ENCODE measurements around the gene RGS21. TPM values are rescaled to one million over a fixed set of nuclear protein-coding genes. Genes with fewer than 3 reads are reported as not detected.

The RGS21 gene
- total and polyA plus RNA-seq, 10 of the 15 experiments (the other 5 are each of a cell fraction or from before 2014, with no cell fraction given), result not detected

DNA sequence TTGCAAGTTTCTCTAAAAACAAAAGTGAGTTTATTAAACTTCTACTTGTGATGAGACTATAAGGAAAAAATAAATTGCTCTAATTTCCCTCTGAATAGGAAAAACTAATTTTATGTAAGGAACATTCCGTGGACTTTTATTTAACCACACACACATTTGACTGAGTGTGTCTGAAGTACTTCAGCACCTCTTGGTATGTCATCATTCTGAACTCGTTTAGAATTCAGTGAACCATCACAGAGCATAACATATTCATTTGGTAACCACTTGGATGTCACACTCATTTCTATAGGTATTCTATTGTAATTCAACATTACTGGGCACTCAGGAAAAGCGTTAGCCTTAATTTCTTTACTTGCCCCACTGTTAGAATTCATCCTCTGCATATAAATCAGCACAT is 79.1 kb downstream of the RGS21 start:
- Histone ChIP-seq H3K4me2 (ENCODE audit: control insufficient read depth, insufficient read depth) (no peak overlapping the region), H3K4me1 (ENCODE audit: control insufficient read depth, insufficient read depth, low read length) (no peaks in the 10 kb centered on the region), H2AFZ (ENCODE audit: control insufficient read depth, low read depth, low read length) (no peak overlapping the region), H3K9ac (ENCODE audit: control insufficient read depth, insufficient read depth, low read length) (no peak overlapping the region), H4K20me1 (ENCODE audit: control insufficient read depth, insufficient read depth) (no peaks in the 10 kb centered on the region), H3K27ac (ENCODE audit: control insufficient read depth, insufficient read depth) (no peak overlapping the region), H3K36me3 (ENCODE audit: control insufficient read depth in 2 of 2, insufficient read depth in 2 of 2, low read length in 1 of 2) (no peaks in the 10 kb centered on the region), H3K4me3 (no peak overlapping the region), H3K27me3 (replicated peaks in 1 of 2; ENCODE audit: control insufficient read depth in 2 of 2, insufficient read depth in 2 of 2, low read length in 1 of 2) (no peaks in the 10 kb centered on the region), H3K9me3 (replicated peaks; ENCODE audit: control insufficient read depth, insufficient read depth, low read length) (no peaks in the 10 kb centered on the region), H3K79me2 (ENCODE audit: control insufficient read depth, insufficient read depth, low read length) (no peaks in the 10 kb centered on the region)
- in situ Hi-C loops (cut with MboI), result no loop called here
- intact Hi-C loops (cut with micrococcal nuclease; ENCODE audit: unreplicated experiment), result no loop called here
- BruUV-seq (replicated peaks), result no TSS peak
- no peak for DNase-seq (ENCODE audit: low read depth, low spot score)
- ChIA-PET RAD21 (ENCODE audit: unreplicated experiment) (no interaction called here), POLR2A (no interaction called here), CTCF (no interaction called here), SMC1A (ENCODE audit: uncharacterized antibody, unreplicated experiment) (no interaction called here)
- no peak for FAIRE-seq
- no peak for TF ChIP-seq POU2F2 (IDR thresholded peaks at IDR 0.05; ENCODE audit: borderline replicate concordance, low read depth, low read length)
- TF ChIP-seq MEF2A (IDR thresholded peaks at IDR 0.05; ENCODE audit: insufficient read depth, low read depth, low read length), result no peak
- TF ChIP-seq EZH2 (IDR thresholded peaks at IDR 0.05; ENCODE audit: borderline replicate concordance, control insufficient read depth, low read depth, low read length), result no peak
- no peak for TF ChIP-seq ZNF592 (IDR thresholded peaks at IDR 0.05)
- TF ChIP-seq FOS (IDR thresholded peaks at IDR 0.05; ENCODE audit: borderline replicate concordance, extremely low read depth, insufficient read length), result no peak
- no peak for TF ChIP-seq FOXM1 (IDR thresholded peaks at IDR 0.05; ENCODE audit: low read depth, low read length)
- no peak for TF ChIP-seq MEF2B (IDR thresholded peaks at IDR 0.05; ENCODE audit: partially characterized antibody, poor library complexity, severe bottlenecking)
- no peak for TF ChIP-seq TCF7 (IDR thresholded peaks at IDR 0.05; ENCODE audit: borderline replicate concordance)
- no peak for TF ChIP-seq KAT2A (conservative IDR thresholded peaks at IDR 0.05; ENCODE audit: control insufficient read depth, low read depth, low read length)
- no peak for TF ChIP-seq BCL3 (IDR thresholded peaks at IDR 0.05; ENCODE audit: borderline replicate concordance, insufficient read depth, low read depth, low read length, poor library complexity, severe bottlenecking)
- TF ChIP-seq YY1 (IDR thresholded peaks at IDR 0.05; ENCODE audit: low read depth, low read length), result no peak
- TF ChIP-seq ESRRA (IDR thresholded peaks at IDR 0.05; ENCODE audit: low read length), result no peak
- no peak for TF ChIP-seq ATF2 (IDR thresholded peaks at IDR 0.05; ENCODE audit: low read length)
- TF ChIP-seq POLR2A (IDR thresholded peaks at IDR 0.05; ENCODE audit: low read depth, low read length), result no peak
- no peak for TF ChIP-seq CREB1 (IDR thresholded peaks at IDR 0.05; ENCODE audit: low read depth)
- no peak for TF ChIP-seq SMAD1 (IDR thresholded peaks at IDR 0.05; ENCODE audit: low read depth, partially characterized antibody)
- no peak for TF ChIP-seq GATAD2B (conservative IDR thresholded peaks at IDR 0.05; ENCODE audit: low read depth)
- no peak for ATAC-seq
- 0% methylated on average over 3 of the region's 3 CpGs for WGBS (ENCODE audit: insufficient coverage, insufficient replicate concordance, low lambda C conversion rate, missing lambda C conversion rate)

All from GM12878 (cell line).